ENCODE results near the gene DCX. TPM values are rescaled to one million over a fixed set of nuclear protein-coding genes. Genes with fewer than 3 reads are reported as not detected.

The DCX gene
- total RNA-seq, 1 donor from 2014 or later, result 6.1 TPM

- DNase-seq (ENCODE audit: low spot score in 2 of 2, unreplicated experiment in 2 of 2), result no peak
- Mint-ChIP-seq H3K9me3 (no peaks in the 10 kb centered on the region), H3K27me3 (ENCODE audit: low read depth) (peaks cover 4% of the 10 kb centered on the region), H3K4me3 (no peak overlapping the region), H3K36me3 (no peaks in the 10 kb centered on the region), H3K4me1 (no peaks in the 10 kb centered on the region), H3K27ac (no peak overlapping the region)
- TF ChIP-seq CTCF (IDR thresholded peaks at IDR 0.05; ENCODE audit: unreplicated experiment), result no peak
Observed at GRCh38 chrX:111336141-111336540, 75.9 kb downstream of the DCX start.

DNA sequence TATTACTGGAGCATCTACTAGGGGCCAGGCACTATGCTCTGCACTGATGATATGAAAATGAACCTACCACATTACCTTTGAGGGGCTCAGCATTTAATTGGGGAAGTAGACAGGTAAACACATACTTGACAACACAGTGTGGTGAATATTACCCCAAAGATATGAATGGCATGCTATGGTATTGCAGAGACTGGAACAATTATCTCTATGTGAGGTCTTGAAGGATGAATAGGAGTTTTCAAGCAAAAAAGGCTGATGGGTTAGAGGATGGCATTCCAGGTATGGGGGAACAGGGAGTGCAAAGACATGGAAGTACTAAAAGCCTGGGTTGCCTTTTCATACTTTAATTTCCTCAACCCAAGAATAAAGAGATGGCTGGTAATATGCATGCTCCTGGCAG lies 82.6 kb downstream of the DCX start:
- H3K9me3 Mint-ChIP-seq, result peaks cover 7% of the 10 kb centered on the region
- no peak overlapping the region for H3K4me3 Mint-ChIP-seq
- peaks cover 2% of the 10 kb centered on the region for H3K27me3 Mint-ChIP-seq (ENCODE audit: low read depth)
- DNase-seq (ENCODE audit: low spot score in 2 of 2, unreplicated experiment in 2 of 2), result no peak
- H3K4me1 Mint-ChIP-seq, result no peaks in the 10 kb centered on the region
- TF ChIP-seq CTCF (IDR thresholded peaks at IDR 0.05; ENCODE audit: unreplicated experiment), result no peak
- no peak overlapping the region for H3K27ac Mint-ChIP-seq
- no peaks in the 10 kb centered on the region for H3K36me3 Mint-ChIP-seq

GRCh38 chrX:111328858-111329257 lies 83.1 kb downstream of the DCX start:
- peaks cover 2% of the 10 kb centered on the region for H3K27me3 Mint-ChIP-seq (ENCODE audit: low read depth)
- TF ChIP-seq CTCF (IDR thresholded peaks at IDR 0.05; ENCODE audit: unreplicated experiment), result no peak
- H3K36me3 Mint-ChIP-seq, result no peaks in the 10 kb centered on the region
- peaks cover 7% of the 10 kb centered on the region for H3K9me3 Mint-ChIP-seq
- H3K4me3 Mint-ChIP-seq, result no peak overlapping the region
- no peaks in the 10 kb centered on the region for H3K4me1 Mint-ChIP-seq
- H3K27ac Mint-ChIP-seq, result no peak overlapping the region
- DNase-seq (ENCODE audit: low spot score in 2 of 2, unreplicated experiment in 2 of 2), result no peak

DNA sequence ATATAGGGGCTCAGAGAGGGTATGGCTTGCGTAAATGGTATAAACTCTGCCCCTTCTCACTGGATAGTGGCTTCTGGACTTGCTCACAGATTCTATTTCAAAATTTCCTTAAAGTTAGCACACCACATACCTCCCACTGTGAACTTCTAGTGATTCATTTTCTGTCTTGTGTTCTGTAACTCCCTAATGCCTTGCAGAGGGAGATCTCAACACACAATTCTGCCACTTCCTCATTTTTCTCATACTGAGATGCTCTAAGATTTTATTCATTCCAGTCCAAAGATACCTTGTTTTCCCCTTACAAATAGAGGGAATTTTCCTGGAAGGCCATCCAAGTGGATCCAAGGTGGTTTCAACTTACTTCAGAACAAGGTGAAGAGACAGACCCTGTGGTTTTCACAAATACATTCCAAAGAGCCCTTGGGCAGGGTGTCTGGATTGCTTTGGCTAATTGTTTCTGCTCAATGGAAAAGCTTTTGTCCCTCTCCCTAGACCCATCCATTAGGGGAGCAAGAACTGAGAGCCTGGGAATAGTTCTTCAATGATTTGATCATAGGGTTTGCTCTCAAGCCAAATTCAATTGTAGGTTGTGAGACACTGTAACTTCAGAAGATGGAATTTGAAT lies 89.6 kb downstream of the DCX start:
- peaks cover 3% of the 10 kb centered on the region for H3K9me3 Mint-ChIP-seq
- peaks cover 2% of the 10 kb centered on the region for H3K27me3 Mint-ChIP-seq (ENCODE audit: low read depth)
- DNase-seq (ENCODE audit: low spot score in 2 of 2, unreplicated experiment in 2 of 2), result no peak
- H3K36me3 Mint-ChIP-seq, result no peaks in the 10 kb centered on the region
- no peak overlapping the region for H3K27ac Mint-ChIP-seq
- no peak overlapping the region for H3K4me3 Mint-ChIP-seq
- no peak for TF ChIP-seq CTCF (IDR thresholded peaks at IDR 0.05; ENCODE audit: unreplicated experiment)
- peaks cover 10% of the 10 kb centered on the region for H3K4me1 Mint-ChIP-seq

GRCh38 chrX:111319451-111319850 lies 92.5 kb downstream of the DCX start:
- Mint-ChIP-seq H3K4me3 (no peak overlapping the region), H3K27ac (no peak overlapping the region), H3K9me3 (peaks cover 15% of the 10 kb centered on the region), H3K36me3 (no peaks in the 10 kb centered on the region), H3K27me3 (ENCODE audit: low read depth) (no peaks in the 10 kb centered on the region), H3K4me1 (peaks cover 10% of the 10 kb centered on the region)
- TF ChIP-seq CTCF (IDR thresholded peaks at IDR 0.05; ENCODE audit: unreplicated experiment), result no peak
- DNase-seq (ENCODE audit: low spot score in 2 of 2, unreplicated experiment in 2 of 2), result no peak

DNA sequence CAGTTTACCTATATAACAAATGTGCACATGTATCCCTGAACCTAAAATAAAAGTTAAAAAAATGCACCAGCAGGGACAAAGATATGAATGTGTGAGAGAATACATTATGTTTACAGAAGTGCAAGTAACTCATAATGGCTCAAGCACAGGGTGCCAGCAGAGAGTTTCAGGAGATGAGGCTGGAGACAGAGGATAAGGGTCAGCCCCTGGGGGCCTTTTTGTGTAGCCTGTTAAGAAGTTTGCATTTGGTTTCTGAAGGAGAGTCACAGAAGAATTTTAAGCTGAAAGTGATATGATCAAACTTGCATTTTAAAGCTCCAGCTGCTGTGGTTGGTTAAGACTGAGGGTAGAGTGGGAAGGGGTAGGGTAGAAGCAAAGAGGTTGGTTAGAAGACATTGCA lies 93.1 kb downstream of the DCX start:
- Mint-ChIP-seq H3K9me3 (peaks cover 19% of the 10 kb centered on the region), H3K27me3 (ENCODE audit: low read depth) (no peaks in the 10 kb centered on the region), H3K4me3 (no peak overlapping the region), H3K4me1 (peaks cover 10% of the 10 kb centered on the region), H3K27ac (no peak overlapping the region), H3K36me3 (peaks cover 3% of the 10 kb centered on the region)
- DNase-seq (ENCODE audit: low spot score in 2 of 2, unreplicated experiment in 2 of 2), result no peak
- no peak for TF ChIP-seq CTCF (IDR thresholded peaks at IDR 0.05; ENCODE audit: unreplicated experiment)

Data from mesothelial cell of epicardium (in vitro differentiated cells).